Measurements from ENCODE around the gene SPAG5.

SPAG5 gene
- 13.0 to 14.0 reads per million in 2 experiments for total RNA-seq

GRCh38 chr17:28598799-28599310, at the start of gene SPAG5:
TSS of gene SPAG5 (minus strand) at chr17:28599025. CDS start at chr17:28598946, 79 bp downstream.
- DNase-seq (ENCODE audit: low read depth): peak; percentile 93

- DNase-seq (ENCODE audit: low read depth): no peak
Measured at GRCh38 chr17:28646039-28646754, 47.4 kb upstream of the SPAG5 start.

GRCh38 chr17:28645576-28645939, 46.7 kb upstream of the SPAG5 start:
- DNase-seq (ENCODE audit: low read depth): no peak

- peak; percentile 92 for DNase-seq (ENCODE audit: low read depth)
Measured at GRCh38 chr17:28644787-28645575, 46.2 kb upstream of the SPAG5 start, which contains the start of gene BLTP2. TSS of gene BLTP2 (minus strand) at chr17:28645158. CDS start at chr17:28645056, 102 bp downstream.

GRCh38 chr17:28643983-28644786, 45.4 kb upstream of the SPAG5 start:
- no peak for DNase-seq (ENCODE audit: low read depth)

GRCh38 chr17:28641579-28641978, 42.8 kb upstream of the SPAG5 start:
- DNase-seq (ENCODE audit: low read depth): no peak

GRCh38 chr17:28635506-28635905, 36.7 kb upstream of the SPAG5 start:
- DNase-seq (ENCODE audit: low read depth): no peak

- no peak for DNase-seq (ENCODE audit: low read depth)
Measured at GRCh38 chr17:28634206-28634865, 35.5 kb upstream of the SPAG5 start.

GRCh38 chr17:28626818-28627217, 28.0 kb upstream of the SPAG5 start:
- DNase-seq (ENCODE audit: low read depth): no peak

GRCh38 chr17:28624148-28624547, 25.3 kb upstream of the SPAG5 start:
- DNase-seq (ENCODE audit: low read depth): no peak

GRCh38 chr17:28623696-28624095, 24.9 kb upstream of the SPAG5 start:
- DNase-seq (ENCODE audit: low read depth): no peak

GRCh38 chr17:28622186-28622585, 23.4 kb upstream of the SPAG5 start:
- DNase-seq (ENCODE audit: low read depth): no peak

GRCh38 chr17:28620010-28620409, 21.2 kb upstream of the SPAG5 start:
- DNase-seq (ENCODE audit: low read depth): no peak

- no peak for DNase-seq (ENCODE audit: low read depth)
Measured at GRCh38 chr17:28618464-28618863, 19.6 kb upstream of the SPAG5 start.

GRCh38 chr17:28616281-28616680, 17.5 kb upstream of the SPAG5 start:
- no peak for DNase-seq (ENCODE audit: low read depth)

- DNase-seq (ENCODE audit: low read depth): no peak
Measured at GRCh38 chr17:28615260-28615940, 16.6 kb upstream of the SPAG5 start.

GRCh38 chr17:28613931-28614381, 15.1 kb upstream of the SPAG5 start, which contains the start of gene RSKR:
TSS of gene RSKR (minus strand) at chr17:28614185. CDS start at chr17:28614161, 24 bp downstream.
- DNase-seq (ENCODE audit: low read depth): no peak

GRCh38 chr17:28612936-28613872, 14.4 kb upstream of the SPAG5 start:
- peak; percentile 30 for DNase-seq (ENCODE audit: low read depth)

GRCh38 chr17:28612531-28612930, 13.7 kb upstream of the SPAG5 start:
- no peak for DNase-seq (ENCODE audit: low read depth)

- no peak for DNase-seq (ENCODE audit: low read depth)
Measured at GRCh38 chr17:28610376-28610775, 11.6 kb upstream of the SPAG5 start.
